Measurements from ENCODE around the gene EXOC7.
"Not testable (repeated sequence)": the region's sequence is repeated elsewhere in the genome, so short reads cannot be mapped to it uniquely, and the experiment has no call there.

EXOC7 gene

GRCh38 chr17:76088868-76089576 is 14.6 kb downstream of the EXOC7 start:
- no peak for DNase-seq (ENCODE audit: low read depth)

GRCh38 chr17:76088041-76088867 is 15.3 kb downstream of the EXOC7 start:
- DNase-seq (ENCODE audit: low read depth), result no peak

- DNase-seq (ENCODE audit: low read depth), result no peak
These were observed 16.1 kb downstream of the EXOC7 start for GRCh38 chr17:76087531-76087930.

GRCh38 chr17:76086384-76086783 is 17.2 kb downstream of the EXOC7 start:
- no peak for DNase-seq (ENCODE audit: low read depth)

- DNase-seq (ENCODE audit: low read depth), result no peak
These were observed 17.7 kb downstream of the EXOC7 start for GRCh38 chr17:76085731-76086366.

- DNase-seq (ENCODE audit: low read depth), result no peak
These were observed 18.4 kb downstream of the EXOC7 start for GRCh38 chr17:76085066-76085730.

GRCh38 chr17:76083536-76084182 is 19.9 kb downstream of the EXOC7 start:
- no peak for DNase-seq (ENCODE audit: low read depth)

GRCh38 chr17:76082326-76083251 is 21.0 kb downstream of the EXOC7 start:
- no peak for DNase-seq (ENCODE audit: low read depth)

GRCh38 chr17:76081295-76082210 is 22.0 kb downstream of the EXOC7 start:
- no peak for DNase-seq (ENCODE audit: low read depth)

- no peak for DNase-seq (ENCODE audit: low read depth)
These were observed 22.8 kb downstream of the EXOC7 start for GRCh38 chr17:76080768-76081287.

GRCh38 chr17:76079956-76080767 is 23.4 kb downstream of the EXOC7 start:
- DNase-seq (ENCODE audit: low read depth), result no peak

GRCh38 chr17:76079535-76079955 is 24.0 kb downstream of the EXOC7 start:
- DNase-seq (ENCODE audit: low read depth), result no peak

GRCh38 chr17:76078860-76079534 is 24.6 kb downstream of the EXOC7 start, which contains the start of gene ZACN:
Gene ZACN (plus strand): TSS chr17:76079182. CDS start chr17:76079265, 83 bp downstream.
- no peak for DNase-seq (ENCODE audit: low read depth)

GRCh38 chr17:76078370-76078769 is 25.2 kb downstream of the EXOC7 start:
- not testable (repeated sequence) for DNase-seq (ENCODE audit: low read depth)

GRCh38 chr17:76077584-76078110 is 25.9 kb downstream of the EXOC7 start:
- DNase-seq (ENCODE audit: low read depth), result no peak

GRCh38 chr17:76076765-76077583 is 26.6 kb downstream of the EXOC7 start:
- DNase-seq (ENCODE audit: low read depth), result no peak
